RWPE1 (cell line): ENCODE results near the gene ZNF18.
A peak's percentile ranks its signal among the peaks of the same experiment; 100 is the strongest.

Experiments
- CTCF ChIA-PET: fragments of 350-600 bp; sonication (Branson Sonifier 250); formaldehyde crosslinking; extraction: SDS; loops from one replicate; lab custom pipeline; 2021; lab: Yijun Ruan, JAX
- POLR2A ChIA-PET: fragments of 400-600 bp; formaldehyde crosslinking; extraction: SDS; loops from one replicate; lab custom pipeline; 2020; ENCODE audit warnings: antibody characterized with exemption; ENCODE audit not compliant: low non-redundant PET; lab: Yijun Ruan, JAX
- DNase-seq: peaks from one replicate; pipeline ENCODE4 v3.0.0; 2012; ENCODE audit warnings: low spot score
- H3K27ac ChIP-seq: fragments of 450-650 bp; 2 replicates; pipeline ENCODE4 v1.5.1; 2017
- TF ChIP-seq, protein P1 (sequence below): fragments of 450-650 bp; conservative IDR thresholded peaks from 2 replicates; pipeline ENCODE4 v1.5.1; 2017; ENCODE audit warnings: low read depth, mild to moderate bottlenecking

Gene ZNF18, protein sequence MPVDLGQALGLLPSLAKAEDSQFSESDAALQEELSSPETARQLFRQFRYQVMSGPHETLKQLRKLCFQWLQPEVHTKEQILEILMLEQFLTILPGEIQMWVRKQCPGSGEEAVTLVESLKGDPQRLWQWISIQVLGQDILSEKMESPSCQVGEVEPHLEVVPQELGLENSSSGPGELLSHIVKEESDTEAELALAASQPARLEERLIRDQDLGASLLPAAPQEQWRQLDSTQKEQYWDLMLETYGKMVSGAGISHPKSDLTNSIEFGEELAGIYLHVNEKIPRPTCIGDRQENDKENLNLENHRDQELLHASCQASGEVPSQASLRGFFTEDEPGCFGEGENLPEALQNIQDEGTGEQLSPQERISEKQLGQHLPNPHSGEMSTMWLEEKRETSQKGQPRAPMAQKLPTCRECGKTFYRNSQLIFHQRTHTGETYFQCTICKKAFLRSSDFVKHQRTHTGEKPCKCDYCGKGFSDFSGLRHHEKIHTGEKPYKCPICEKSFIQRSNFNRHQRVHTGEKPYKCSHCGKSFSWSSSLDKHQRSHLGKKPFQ

DNA sequence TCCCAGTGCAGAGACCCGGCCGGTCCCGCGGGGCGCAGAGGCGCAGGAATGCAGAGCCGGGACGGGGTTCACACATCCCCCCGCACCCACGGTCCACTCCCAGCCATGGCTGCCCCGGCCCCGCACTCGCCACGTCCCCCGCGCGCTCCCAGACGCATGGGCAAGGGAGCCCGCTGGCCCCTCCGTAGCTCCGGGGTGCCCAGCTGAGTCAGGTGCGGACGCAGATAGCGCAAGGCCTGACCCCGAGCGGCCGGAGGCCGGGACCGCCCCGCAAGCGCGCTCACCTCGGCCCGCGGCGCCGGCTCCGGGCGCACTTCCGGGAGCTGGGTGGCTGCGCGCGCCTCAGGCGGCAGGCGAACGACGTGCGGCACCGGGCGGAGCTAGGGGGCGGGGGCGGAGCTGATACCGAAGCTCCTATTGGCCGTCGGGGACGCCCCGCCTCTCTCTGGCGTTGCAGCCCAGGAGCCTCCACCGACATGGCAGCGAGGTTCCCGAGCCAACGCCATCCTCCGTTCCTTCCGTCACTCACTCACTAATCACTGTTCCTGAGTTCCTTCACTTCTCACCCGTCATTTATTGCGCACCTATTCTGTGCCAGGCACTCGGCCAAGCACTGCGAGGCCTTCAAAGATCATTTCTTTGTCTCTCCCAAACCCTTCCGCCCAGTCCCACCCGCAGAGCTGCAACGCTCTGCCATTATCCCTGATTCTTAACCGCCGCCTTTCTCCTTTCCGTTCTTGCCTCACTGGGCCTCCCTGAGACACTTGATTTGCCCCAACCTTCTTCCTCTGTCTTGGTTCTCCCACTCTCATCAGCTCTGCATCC, at the start of gene ZNF18:
ZNF18 (minus strand) TSS at position 329 of the 825 bp plus-strand sequence. CDS start 4,646 bp downstream, outside the sequence.
- CTCF ChIA-PET = no interaction called here

DNA sequence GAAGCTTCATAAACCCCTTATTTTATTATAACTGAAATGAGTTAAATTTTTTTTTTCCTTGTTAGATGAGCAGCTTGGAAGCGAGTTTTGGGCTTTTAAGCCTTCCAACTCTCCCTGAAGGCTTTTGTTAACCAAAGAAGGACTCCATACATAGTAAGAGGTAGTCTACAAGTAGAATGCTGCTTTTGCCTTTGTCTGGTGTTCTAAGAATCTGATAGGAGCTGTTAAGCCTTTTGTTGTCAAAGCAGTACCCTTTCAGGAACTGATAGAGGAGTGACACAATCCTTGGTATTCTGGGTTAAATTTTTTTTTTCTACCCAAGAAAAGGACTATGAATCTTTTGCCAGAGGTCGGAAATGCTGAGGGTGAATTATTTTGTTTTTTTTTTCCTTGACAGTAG, 49.5 kb upstream of the ZNF18 start:
- TF ChIP-seq, protein P1, sequence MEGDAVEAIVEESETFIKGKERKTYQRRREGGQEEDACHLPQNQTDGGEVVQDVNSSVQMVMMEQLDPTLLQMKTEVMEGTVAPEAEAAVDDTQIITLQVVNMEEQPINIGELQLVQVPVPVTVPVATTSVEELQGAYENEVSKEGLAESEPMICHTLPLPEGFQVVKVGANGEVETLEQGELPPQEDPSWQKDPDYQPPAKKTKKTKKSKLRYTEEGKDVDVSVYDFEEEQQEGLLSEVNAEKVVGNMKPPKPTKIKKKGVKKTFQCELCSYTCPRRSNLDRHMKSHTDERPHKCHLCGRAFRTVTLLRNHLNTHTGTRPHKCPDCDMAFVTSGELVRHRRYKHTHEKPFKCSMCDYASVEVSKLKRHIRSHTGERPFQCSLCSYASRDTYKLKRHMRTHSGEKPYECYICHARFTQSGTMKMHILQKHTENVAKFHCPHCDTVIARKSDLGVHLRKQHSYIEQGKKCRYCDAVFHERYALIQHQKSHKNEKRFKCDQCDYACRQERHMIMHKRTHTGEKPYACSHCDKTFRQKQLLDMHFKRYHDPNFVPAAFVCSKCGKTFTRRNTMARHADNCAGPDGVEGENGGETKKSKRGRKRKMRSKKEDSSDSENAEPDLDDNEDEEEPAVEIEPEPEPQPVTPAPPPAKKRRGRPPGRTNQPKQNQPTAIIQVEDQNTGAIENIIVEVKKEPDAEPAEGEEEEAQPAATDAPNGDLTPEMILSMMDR = no peak
- no peak for DNase-seq
- POLR2A ChIA-PET = no interaction called here
- H3K27ac ChIP-seq = no peak overlapping the region
- CTCF ChIA-PET = no interaction called here

More for the DNA sequence above, at the start of gene ZNF18:
- TF ChIP-seq, protein P1 = no peak
- POLR2A ChIA-PET = interaction anchor here (0.7 to 2.1 kb wide), 6 partner anchors 11 to 186 kb away, joined by 3 to 15 read pairs (median 4); partner anchors contain the start of gene MAP2K4
- H3K27ac ChIP-seq = peak within 1 kb of the TSS; percentile 94
- DNase-seq = peak; percentile 93

DNA sequence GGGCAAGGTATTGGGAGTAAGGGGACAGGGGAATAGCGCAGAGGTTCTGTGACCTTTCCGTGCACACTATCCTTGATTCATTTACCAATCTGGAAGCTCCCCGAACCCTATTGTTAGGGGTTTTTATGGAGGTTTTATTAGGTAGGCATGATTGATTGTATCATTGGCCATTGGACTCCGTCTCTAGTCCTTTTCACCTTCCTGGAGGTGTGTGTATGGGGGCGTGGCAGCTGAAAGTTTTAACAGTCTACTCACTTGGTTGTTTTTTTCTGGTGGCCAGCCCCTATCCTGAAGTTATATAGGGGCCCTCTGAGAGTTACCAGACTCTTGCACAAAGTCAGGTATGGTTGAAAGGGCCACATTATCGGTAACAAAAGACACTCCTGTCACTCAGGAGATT, 46.4 kb upstream of the ZNF18 start:
- TF ChIP-seq, protein P1 = no peak
- CTCF ChIA-PET = no interaction called here
- POLR2A ChIA-PET = no interaction called here
- H3K27ac ChIP-seq = no peak overlapping the region
- no peak for DNase-seq

DNA sequence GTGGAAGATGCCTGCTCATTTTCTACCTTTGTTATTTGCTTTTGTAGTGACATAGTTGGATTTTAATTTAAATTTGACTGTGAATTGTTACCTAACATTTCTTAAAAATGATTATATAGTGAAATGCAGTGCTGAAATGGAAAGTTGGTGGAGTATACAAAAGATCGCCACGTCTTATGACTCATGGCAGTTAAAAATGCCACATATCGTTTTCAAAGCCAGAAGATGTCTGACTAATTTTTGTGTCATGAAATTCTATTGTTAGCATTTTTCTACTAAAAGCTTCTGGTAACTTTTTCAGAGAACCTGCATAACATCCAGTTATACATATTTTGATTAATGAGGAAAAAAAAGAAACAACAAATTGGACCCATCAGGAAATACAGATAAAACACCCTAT, 44.0 kb upstream of the ZNF18 start:
- ChIA-PET CTCF (no interaction called here), POLR2A (no interaction called here)
- DNase-seq = peak; percentile 73
- TF ChIP-seq, protein P1 = no peak
- H3K27ac ChIP-seq = peak overlapping the region; percentile 81

GRCh38 chr17:12040478-12040877, 43.2 kb upstream of the ZNF18 start:
- no peak overlapping the region for H3K27ac ChIP-seq
- POLR2A ChIA-PET = no interaction called here
- CTCF ChIA-PET = interaction anchor here (0.6 kb wide), 1 partner anchor 1369 kb away, joined by 3 read pairs; no protein-coding TSS in a partner anchor
- peak; percentile 40 for DNase-seq
- TF ChIP-seq, protein P1 = no peak

- CTCF ChIA-PET = interaction anchor here (0.7 kb wide), 1 partner anchor 1269 kb away, joined by 3 read pairs; no protein-coding TSS in a partner anchor
- H3K27ac ChIP-seq = no peak overlapping the region
- no peak for DNase-seq
- POLR2A ChIA-PET = no interaction called here
- TF ChIP-seq, protein P1 = no peak
Observed at GRCh38 chr17:12037970-12038369, 40.7 kb upstream of the ZNF18 start.
